Lower leg skin (tissue), 4 donors: Measurements from ENCODE around the gene PSAT1. TPM values are rescaled to one million over a fixed set of nuclear protein-coding genes. Genes with fewer than 3 reads are reported as not detected.
A peak's percentile ranks its signal among the peaks of the same experiment; 100 is the strongest.

ENCODE experiments used
- DNase-seq, 2 donors: peaks; one replicate each; pipeline ENCODE4 v3.0.0-alpha.2; 2019; ENCODE audit warnings: low spot score in 2 of 2
- H3K4me3 ChIP-seq: fragments of 200-600 bp; sonication (generic); 2 replicates; pipeline ENCODE4 v1.5.1; 2017; ENCODE audit warnings: mild to moderate bottlenecking, low read depth; ENCODE audit not compliant: poor library complexity, severe bottlenecking
- POLR2A ChIP-seq, 2 donors: fragments of 450-650 bp; IDR thresholded peaks; one replicate each; pipeline ENCODE4 v1.6.1; 2016 to 2017; ENCODE audit warnings: antibody characterized with exemption in 2 of 2, mild to moderate bottlenecking in 1 of 2, moderate library complexity in 1 of 2
- WGBS, 2 donors: methylation state at CpG; one replicate each; pipeline ENCODE4 v1.1.5; 2018; 5-methylcytosine and 5-hydroxymethylcytosine counted together
- intact Hi-C: fragments of 100-400 bp; cut with DNase I; formaldehyde crosslinking; loops from one replicate; pipeline ENCODE4 v1.15.0; 2023; ENCODE audit warnings: low total_unique reads
- total RNA-seq, 4 donors: library from RNA; depleted of rRNA; stranded (reverse); fragments of >200 nt; gene quantifications; one replicate each; pipeline ENCODE4 v1.1.0, GENCODE V29; 2016
- TF ChIP-seq, protein P1 (sequence below), 3 donors: fragments of 450-650 bp; IDR thresholded peaks; one replicate each; pipeline ENCODE4 v1.5.1; 2016; ENCODE audit warnings: antibody characterized with exemption in 3 of 3, mild to moderate bottlenecking in 3 of 3, moderate library complexity in 2 of 3

The PSAT1 gene
- total RNA-seq, 4 donors from 2014 or later = 50.2 to 106 (median 75.3) TPM

DNA sequence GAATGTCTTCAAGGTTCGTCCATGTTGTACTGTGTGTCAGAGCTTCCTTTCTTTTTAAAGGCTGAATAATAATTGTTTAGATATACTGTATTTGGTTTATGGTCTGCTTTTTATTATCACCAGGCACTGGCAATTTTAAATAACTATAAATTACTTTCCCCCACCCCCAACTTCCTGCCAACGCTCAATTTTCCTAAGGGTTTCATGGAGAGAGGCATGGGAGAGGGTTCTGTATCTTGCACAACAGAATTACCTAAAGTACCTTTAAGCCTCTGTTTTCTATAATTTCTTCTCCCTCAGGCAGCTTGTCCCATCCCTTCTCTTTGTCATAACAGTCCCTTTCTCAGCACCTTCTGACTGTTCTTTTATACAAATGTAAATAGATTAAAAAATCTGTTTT lies 10.4 kb downstream of the PSAT1 start:
- DNase-seq = no peak
- intact Hi-C loops = no loop called here
- H3K4me3 ChIP-seq = no peak overlapping the region
- TF ChIP-seq, protein P1, sequence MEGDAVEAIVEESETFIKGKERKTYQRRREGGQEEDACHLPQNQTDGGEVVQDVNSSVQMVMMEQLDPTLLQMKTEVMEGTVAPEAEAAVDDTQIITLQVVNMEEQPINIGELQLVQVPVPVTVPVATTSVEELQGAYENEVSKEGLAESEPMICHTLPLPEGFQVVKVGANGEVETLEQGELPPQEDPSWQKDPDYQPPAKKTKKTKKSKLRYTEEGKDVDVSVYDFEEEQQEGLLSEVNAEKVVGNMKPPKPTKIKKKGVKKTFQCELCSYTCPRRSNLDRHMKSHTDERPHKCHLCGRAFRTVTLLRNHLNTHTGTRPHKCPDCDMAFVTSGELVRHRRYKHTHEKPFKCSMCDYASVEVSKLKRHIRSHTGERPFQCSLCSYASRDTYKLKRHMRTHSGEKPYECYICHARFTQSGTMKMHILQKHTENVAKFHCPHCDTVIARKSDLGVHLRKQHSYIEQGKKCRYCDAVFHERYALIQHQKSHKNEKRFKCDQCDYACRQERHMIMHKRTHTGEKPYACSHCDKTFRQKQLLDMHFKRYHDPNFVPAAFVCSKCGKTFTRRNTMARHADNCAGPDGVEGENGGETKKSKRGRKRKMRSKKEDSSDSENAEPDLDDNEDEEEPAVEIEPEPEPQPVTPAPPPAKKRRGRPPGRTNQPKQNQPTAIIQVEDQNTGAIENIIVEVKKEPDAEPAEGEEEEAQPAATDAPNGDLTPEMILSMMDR (IDR thresholded peaks at IDR 0.05) = no peak
- TF ChIP-seq POLR2A (IDR thresholded peaks at IDR 0.05) = no peak
- WGBS, 2 donors = 77 to 78% methylated on average over 2 of the region's 2 CpGs

DNA sequence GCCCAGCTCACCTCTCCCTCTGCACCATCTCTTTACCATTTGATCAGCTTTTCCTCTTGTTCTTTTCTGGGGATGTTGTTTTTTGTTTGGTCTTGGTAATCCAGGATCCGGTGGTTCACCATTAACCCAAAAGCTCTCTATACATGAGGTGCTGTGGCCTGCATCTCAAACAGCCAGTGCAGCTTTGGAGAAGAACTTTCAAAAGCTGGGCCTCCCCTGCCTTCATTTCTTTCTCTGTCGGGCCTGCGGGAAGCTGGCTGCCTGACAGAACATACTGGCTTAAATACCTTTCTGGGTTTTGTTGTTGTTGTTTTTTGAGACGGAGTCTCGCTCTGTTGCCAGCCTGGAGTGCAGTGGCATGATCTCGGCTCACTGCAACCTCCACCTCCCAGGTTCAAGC lies 12.1 kb downstream of the PSAT1 start:
- WGBS, 2 donors = 84 to 88% methylated on average over 6 of the region's 6 CpGs
- intact Hi-C loops = no loop called here
- peak in 1 of 2 donors; percentile 25 for DNase-seq
- H3K4me3 ChIP-seq = no peak overlapping the region
- TF ChIP-seq POLR2A (IDR thresholded peaks at IDR 0.05) = no peak
- TF ChIP-seq, protein P1 (IDR thresholded peaks at IDR 0.05) = no peak

DNA sequence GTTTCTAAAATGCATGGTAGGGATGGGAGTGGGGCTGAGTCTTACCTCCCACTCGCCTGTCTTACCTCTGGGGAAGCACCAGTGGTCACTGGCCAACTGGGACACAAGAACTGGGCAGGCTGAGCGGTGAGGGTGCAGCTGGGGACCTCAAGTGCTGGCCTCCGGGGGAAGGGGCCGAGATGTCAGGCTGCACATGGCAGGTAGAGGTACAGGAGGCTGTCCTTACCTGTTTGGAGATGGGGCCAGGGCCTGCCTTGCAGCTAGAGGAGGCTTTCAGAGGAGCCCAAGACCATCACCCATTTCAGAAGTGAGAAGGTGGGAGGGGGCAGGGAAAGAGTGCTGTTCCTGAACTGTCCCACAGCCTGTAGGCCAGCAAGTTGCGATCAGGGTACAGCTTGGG lies 14.2 kb downstream of the PSAT1 start:
- peak in 1 of 2 donors; percentile 42 for DNase-seq
- no peak overlapping the region for H3K4me3 ChIP-seq
- WGBS, 2 donors = 93 to 98% methylated on average over 5 of the region's 5 CpGs
- TF ChIP-seq, protein P1 (IDR thresholded peaks at IDR 0.05) = no peak
- TF ChIP-seq POLR2A (IDR thresholded peaks at IDR 0.05) = no peak
- intact Hi-C loops = no loop called here

DNA sequence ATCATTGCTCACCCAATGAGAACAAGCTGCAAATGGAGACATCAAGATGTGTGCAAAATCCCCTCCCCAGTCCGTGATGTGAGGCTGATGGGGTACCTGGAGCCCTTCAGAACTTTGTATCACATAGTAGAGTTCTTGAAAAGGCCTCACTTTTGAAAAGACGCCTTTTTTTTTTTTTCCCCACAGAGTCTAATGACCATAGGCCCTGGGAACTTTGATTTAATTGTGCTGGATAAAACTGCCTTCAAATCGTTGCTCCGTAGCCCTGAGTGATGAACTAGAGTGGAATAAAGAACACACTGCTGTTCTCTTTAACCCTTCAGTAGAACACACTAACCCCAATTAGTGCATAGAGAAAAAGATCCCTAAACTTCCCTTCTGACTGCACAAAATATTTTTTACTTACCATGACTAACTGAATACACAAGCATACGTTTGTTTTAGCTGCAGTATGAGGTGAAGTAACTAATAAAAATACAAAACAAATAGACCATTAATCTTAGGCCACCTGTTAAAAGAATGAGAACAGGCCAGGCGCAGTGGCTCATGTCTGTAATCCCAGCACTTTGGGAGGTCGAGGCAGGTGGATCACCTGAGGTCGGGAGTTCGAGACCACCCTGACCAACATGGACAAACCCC lies 15.1 kb downstream of the PSAT1 start:
- no peak overlapping the region for H3K4me3 ChIP-seq
- intact Hi-C loops = no loop called here
- TF ChIP-seq, protein P1 (IDR thresholded peaks at IDR 0.05) = no peak
- TF ChIP-seq POLR2A (IDR thresholded peaks at IDR 0.05) = no peak
- WGBS, 2 donors = 71 to 80% methylated on average over 9 of the region's 9 CpGs
- peak in 1 of 2 donors; percentile 40 for DNase-seq

DNA sequence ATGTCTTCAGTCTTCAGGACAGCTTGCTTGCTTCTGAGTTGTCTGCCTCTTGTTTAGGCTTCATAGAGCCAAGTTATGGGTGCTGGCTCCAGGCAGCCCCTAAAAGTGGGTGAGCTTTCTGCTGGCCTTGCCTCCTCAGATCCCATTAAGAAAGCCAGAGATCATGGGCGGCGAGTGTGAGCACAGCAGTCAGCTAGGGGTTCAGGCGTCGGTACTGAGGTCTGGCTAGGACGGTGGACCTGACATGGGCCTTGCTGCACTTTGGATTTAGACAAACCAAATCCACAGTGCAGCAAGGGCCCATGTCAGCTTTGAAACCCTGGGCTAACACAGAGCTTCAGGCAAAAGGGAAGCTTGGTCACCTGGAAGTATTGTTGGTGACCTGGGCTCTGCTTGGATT lies 17.6 kb downstream of the PSAT1 start:
- peak in 1 of 2 donors; percentile 72 for DNase-seq
- WGBS, 2 donors = 83 to 91% methylated on average over 3 to 5 of the region's 5 CpGs
- no peak overlapping the region for H3K4me3 ChIP-seq
- TF ChIP-seq, protein P1 (IDR thresholded peaks at IDR 0.05) = no peak
- no peak for TF ChIP-seq POLR2A (IDR thresholded peaks at IDR 0.05)
- intact Hi-C loops = no loop called here
